WERI-Rb-1 (cell line): ENCODE measurements around the gene VPS8.

Source experiments
- DNase-seq: peaks from one replicate; pipeline ENCODE4 v3.0.0-alpha.2; 2020
- H3K27ac ChIP-seq: fragments of 250-450 bp; sonication (Bioruptor Pico); 2 replicates; pipeline ENCODE4 v1.5.1; 2020; ENCODE audit warnings: mild to moderate bottlenecking, moderate library complexity
- H3K27me3 ChIP-seq: fragments of 250-450 bp; sonication (Bioruptor Pico); 2 replicates; pipeline ENCODE4 v1.5.1; 2021; ENCODE audit warnings: mild to moderate bottlenecking, low read depth, moderate library complexity; ENCODE audit not compliant: insufficient read depth, severe bottlenecking
- H3K36me3 ChIP-seq: fragments of 250-450 bp; sonication (Bioruptor Pico); 2 replicates; pipeline ENCODE4 v1.5.1; 2020; ENCODE audit warnings: mild to moderate bottlenecking, moderate library complexity
- H3K4me3 ChIP-seq: 2 replicates; pipeline ENCODE4 v1.5.1; 2011; ENCODE audit warnings: low read depth, mild to moderate bottlenecking, control low read depth, low read length
- H3K9me3 ChIP-seq: fragments of 250-450 bp; sonication (Bioruptor Pico); 2 replicates; pipeline ENCODE4 v1.5.1; 2021; ENCODE audit warnings: mild to moderate bottlenecking, moderate library complexity; ENCODE audit not compliant: severe bottlenecking
- TF ChIP-seq, protein P1 (sequence below): IDR thresholded peaks from 2 replicates; pipeline ENCODE4 v1.5.1; 2011; ENCODE audit warnings: low read depth, mild to moderate bottlenecking, control low read depth, inconsistent platforms, low read length

Gene VPS8

DNA sequence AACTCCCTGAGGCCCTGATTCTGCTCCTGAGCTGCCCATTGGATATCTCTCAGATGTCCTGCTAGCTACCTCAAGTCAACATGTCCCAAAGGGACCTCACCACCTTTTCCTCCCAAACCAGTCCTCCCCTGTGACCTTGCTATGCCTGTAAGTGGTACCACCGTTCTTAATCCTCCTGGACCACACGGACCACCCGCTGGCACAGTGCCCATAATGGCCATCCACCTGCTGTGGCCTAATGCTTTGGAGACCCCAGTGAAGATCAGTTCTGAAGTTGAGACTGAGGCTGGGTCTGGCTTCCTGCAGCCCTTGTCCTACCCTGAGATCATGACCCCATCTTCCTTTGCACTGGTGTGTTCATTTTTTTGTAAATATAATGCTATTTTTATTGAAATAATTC is 15.0 kb upstream of the VPS8 start:
- Histone ChIP-seq H3K9me3 (no peaks in the 10 kb centered on the region), H3K4me3 (no peak overlapping the region), H3K27me3 (no peaks in the 10 kb centered on the region), H3K36me3 (no peaks in the 10 kb centered on the region), H3K27ac (no peak overlapping the region)
- TF ChIP-seq, protein P1, sequence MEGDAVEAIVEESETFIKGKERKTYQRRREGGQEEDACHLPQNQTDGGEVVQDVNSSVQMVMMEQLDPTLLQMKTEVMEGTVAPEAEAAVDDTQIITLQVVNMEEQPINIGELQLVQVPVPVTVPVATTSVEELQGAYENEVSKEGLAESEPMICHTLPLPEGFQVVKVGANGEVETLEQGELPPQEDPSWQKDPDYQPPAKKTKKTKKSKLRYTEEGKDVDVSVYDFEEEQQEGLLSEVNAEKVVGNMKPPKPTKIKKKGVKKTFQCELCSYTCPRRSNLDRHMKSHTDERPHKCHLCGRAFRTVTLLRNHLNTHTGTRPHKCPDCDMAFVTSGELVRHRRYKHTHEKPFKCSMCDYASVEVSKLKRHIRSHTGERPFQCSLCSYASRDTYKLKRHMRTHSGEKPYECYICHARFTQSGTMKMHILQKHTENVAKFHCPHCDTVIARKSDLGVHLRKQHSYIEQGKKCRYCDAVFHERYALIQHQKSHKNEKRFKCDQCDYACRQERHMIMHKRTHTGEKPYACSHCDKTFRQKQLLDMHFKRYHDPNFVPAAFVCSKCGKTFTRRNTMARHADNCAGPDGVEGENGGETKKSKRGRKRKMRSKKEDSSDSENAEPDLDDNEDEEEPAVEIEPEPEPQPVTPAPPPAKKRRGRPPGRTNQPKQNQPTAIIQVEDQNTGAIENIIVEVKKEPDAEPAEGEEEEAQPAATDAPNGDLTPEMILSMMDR, result no peak
- no peak for DNase-seq

DNA sequence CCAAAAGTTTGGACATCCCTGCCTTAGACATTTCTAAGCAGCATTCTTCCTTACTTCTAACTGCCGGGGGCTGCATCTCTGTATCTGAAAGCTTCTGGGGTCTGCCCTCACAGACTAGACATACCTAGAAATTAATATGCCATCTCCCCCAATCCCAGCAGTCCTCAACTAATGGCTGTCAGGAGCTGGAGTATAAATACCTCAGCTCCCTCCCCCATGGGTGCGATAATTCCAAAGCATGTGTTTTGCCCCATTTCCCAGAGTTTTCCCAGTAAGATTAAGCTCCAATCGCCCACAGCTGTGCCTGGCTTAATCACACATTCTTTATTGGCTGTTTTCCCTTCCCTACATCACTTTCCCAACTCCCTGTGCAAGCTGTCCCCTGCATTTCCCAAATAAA is 13.8 kb upstream of the VPS8 start:
- H3K9me3 ChIP-seq, result no peaks in the 10 kb centered on the region
- no peak overlapping the region for H3K4me3 ChIP-seq
- H3K27ac ChIP-seq, result no peak overlapping the region
- no peak for DNase-seq
- TF ChIP-seq, protein P1, result no peak
- H3K36me3 ChIP-seq, result no peaks in the 10 kb centered on the region
- no peaks in the 10 kb centered on the region for H3K27me3 ChIP-seq

DNA sequence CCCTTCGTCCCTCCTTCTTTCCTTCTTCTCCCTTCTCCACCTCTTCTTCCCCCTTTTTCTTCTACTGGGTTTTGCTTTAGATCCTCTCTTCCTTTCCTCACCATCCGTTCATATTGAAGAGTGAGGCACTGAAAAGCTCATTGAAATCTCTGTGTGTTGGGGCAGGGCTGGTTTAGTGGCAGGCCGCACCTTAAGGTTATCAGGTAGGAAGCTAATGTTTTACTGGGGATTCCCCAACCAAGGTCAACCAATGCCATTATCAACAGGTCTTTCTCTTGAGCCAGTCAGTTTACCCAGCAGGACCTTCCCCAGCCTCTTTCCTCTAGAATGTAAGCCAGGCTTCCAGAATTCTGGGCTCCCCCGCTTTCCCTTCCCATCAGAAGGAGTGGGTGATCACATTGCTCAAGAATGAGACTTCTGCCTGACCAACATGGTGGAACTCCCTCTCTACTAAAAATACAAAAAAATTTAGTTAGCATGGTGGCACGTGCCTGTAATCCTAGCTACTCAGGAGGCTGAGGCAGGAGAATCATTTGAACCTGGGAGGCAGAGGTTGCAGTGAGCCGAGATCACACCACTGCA is 11.5 kb upstream of the VPS8 start:
- no peaks in the 10 kb centered on the region for H3K27me3 ChIP-seq
- TF ChIP-seq, protein P1, result no peak
- no peak overlapping the region for H3K27ac ChIP-seq
- H3K36me3 ChIP-seq, result no peaks in the 10 kb centered on the region
- DNase-seq, result no peak
- H3K4me3 ChIP-seq, result no peak overlapping the region
- H3K9me3 ChIP-seq, result no peaks in the 10 kb centered on the region

DNA sequence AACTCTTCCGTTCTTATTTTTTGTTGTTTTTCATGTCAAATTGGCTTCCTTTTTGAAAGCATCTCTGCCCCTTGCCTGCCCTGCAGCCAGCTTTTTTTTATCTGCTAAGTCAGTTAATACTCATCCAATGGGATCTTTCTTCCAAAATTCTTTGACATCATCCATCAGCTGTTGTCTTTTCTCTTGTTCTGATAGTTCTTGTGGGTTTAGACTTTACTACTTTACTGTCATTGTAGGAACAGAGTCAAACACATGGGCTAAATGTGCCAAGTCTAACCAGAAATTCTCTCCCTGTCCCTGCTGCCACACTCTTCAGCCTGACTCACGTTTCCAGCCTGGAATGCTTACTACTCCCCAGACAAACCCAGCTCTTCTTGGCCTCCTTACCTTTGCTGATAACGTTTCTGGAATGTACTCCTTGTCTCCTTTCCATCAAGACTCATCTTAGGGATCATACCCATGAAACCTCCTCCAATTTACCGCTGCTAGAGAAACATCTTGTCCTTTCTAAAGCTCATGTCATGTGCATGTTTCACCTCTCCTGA is 10.7 kb upstream of the VPS8 start:
- Histone ChIP-seq H3K4me3 (no peak overlapping the region), H3K27me3 (no peaks in the 10 kb centered on the region)
- TF ChIP-seq, protein P1, result no peak

DNA sequence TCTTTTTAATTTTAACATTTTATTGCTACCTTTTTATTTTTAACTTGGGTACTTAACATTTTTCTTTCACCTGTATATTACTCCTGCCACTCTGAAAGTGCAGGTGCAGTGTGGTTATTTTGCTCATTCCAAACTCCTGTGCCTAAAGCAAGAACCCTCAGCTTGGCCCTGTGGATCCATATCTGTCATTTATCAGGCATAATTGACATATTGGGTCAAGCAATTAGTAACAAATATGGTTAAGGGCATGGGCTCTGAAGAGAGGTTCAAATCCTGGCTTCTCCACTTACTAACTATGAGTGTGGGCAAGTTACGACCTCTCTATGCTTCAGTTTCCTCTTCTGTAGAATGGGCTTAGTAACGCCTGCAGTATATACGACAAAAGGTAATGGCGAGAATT is 9.8 kb upstream of the VPS8 start:
- H3K27me3 ChIP-seq, result no peaks in the 10 kb centered on the region
- H3K27ac ChIP-seq, result no peak overlapping the region
- no peaks in the 10 kb centered on the region for H3K36me3 ChIP-seq
- TF ChIP-seq, protein P1, result no peak
- no peaks in the 10 kb centered on the region for H3K9me3 ChIP-seq
- DNase-seq, result no peak
- no peak overlapping the region for H3K4me3 ChIP-seq

More for the DNA sequence above, 10.7 kb upstream of the VPS8 start:
- Histone ChIP-seq H3K36me3 (no peaks in the 10 kb centered on the region), H3K9me3 (no peaks in the 10 kb centered on the region), H3K27ac (no peak overlapping the region)
- DNase-seq, result no peak

DNA sequence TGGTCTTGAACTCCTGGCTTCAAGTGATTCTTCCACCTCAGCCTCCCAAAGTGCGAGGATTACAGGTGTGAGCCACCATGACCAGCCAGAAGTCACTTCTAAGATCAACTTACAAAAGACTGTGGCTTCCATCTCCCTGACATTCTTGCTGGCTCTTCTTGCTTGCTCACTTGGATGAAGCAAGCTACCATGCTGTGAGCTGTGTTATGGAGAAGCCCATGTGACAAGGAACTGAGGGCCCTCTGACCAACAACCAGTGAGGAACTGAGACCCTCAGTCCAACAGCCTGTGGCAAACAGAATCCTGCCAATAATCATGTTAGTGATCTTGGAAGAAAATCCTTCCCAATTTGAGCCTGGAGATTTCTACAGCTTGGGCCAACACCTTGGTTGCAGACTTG is 7.2 kb upstream of the VPS8 start:
- H3K27ac ChIP-seq, result no peak overlapping the region
- TF ChIP-seq, protein P1, result no peak

More for the DNA sequence above, 7.2 kb upstream of the VPS8 start:
- no peak overlapping the region for H3K4me3 ChIP-seq
- no peaks in the 10 kb centered on the region for H3K9me3 ChIP-seq
- no peaks in the 10 kb centered on the region for H3K36me3 ChIP-seq
- no peaks in the 10 kb centered on the region for H3K27me3 ChIP-seq
- no peak for DNase-seq
